Endothelial cell of umbilical vein (primary cell): ENCODE measurements around the gene IL17REL.

ENCODE experiments used
- EZH2 ChIP-seq: IDR thresholded peaks from 2 replicates; pipeline ENCODE4 v1.6.1; 2012; ENCODE audit warnings: borderline replicate concordance, low read depth, mild to moderate bottlenecking, moderate library complexity, low read length, inconsistent platforms; ENCODE audit not compliant: severe bottlenecking
- JUN ChIP-seq: IDR thresholded peaks from 2 replicates; pipeline ENCODE4 v1.6.1; 2011; ENCODE audit warnings: borderline replicate concordance, low read depth; ENCODE audit not compliant: insufficient read length, insufficient read depth
- MYC ChIP-seq: IDR thresholded peaks from one replicate; pipeline ENCODE4 v1.6.1; 2011; ENCODE audit warnings: mild to moderate bottlenecking, low read depth, low read length
- POLR2A ChIP-seq: IDR thresholded peaks from 2 replicates; pipeline ENCODE4 v1.6.1; 2012; ENCODE audit warnings: low read depth, mild to moderate bottlenecking, control low read depth, low read length
- POLR2AphosphoS5 ChIP-seq: IDR thresholded peaks from 2 replicates; pipeline ENCODE4 v1.6.1; 2012; ENCODE audit warnings: low read depth, mild to moderate bottlenecking, control low read depth, low read length, moderate library complexity; ENCODE audit not compliant: insufficient read depth
- TF ChIP-seq, protein P1 (sequence below), 2 donors: IDR thresholded peaks; 1 replicate in 1 of 2; 2 replicates in 1 of 2; pipeline ENCODE4 v1.5.1; 2011; ENCODE audit warnings: low read length in 2 of 2, mild to moderate bottlenecking in 2 of 2, moderate library complexity in 2 of 2, control low read depth in 1 of 2, inconsistent platforms in 1 of 2, low read depth in 1 of 2; ENCODE audit not compliant: insufficient read depth in 1 of 2; ENCODE audit errors: extremely low read depth in 1 of 2

- TF ChIP-seq, protein P1, sequence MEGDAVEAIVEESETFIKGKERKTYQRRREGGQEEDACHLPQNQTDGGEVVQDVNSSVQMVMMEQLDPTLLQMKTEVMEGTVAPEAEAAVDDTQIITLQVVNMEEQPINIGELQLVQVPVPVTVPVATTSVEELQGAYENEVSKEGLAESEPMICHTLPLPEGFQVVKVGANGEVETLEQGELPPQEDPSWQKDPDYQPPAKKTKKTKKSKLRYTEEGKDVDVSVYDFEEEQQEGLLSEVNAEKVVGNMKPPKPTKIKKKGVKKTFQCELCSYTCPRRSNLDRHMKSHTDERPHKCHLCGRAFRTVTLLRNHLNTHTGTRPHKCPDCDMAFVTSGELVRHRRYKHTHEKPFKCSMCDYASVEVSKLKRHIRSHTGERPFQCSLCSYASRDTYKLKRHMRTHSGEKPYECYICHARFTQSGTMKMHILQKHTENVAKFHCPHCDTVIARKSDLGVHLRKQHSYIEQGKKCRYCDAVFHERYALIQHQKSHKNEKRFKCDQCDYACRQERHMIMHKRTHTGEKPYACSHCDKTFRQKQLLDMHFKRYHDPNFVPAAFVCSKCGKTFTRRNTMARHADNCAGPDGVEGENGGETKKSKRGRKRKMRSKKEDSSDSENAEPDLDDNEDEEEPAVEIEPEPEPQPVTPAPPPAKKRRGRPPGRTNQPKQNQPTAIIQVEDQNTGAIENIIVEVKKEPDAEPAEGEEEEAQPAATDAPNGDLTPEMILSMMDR (IDR thresholded peaks at IDR 0.05; ENCODE audit: extremely low read depth in 1 of 2, insufficient read depth in 1 of 2, low read depth in 1 of 2, low read length in 2 of 2) = no peak
- no peak for TF ChIP-seq POLR2AphosphoS5
- TF ChIP-seq JUN = no peak
- TF ChIP-seq POLR2A = no peak
- no peak for TF ChIP-seq EZH2
- no peak for TF ChIP-seq MYC
These were observed 55.4 kb downstream of the IL17REL start for GRCh38 chr22:49956914-49957825.
